ENCODE results near the gene DDC. TPM values are rescaled to one million over a fixed set of nuclear protein-coding genes. Genes with fewer than 3 reads are reported as not detected.

The DDC gene
- total and polyA plus RNA-seq, 2 donors (not counting 3 experiments of a cell fraction or from before 2014, with no cell fraction given): not detected

- CTCF ChIA-PET: interaction anchor here (1.5 kb wide), 1 partner anchor 116 kb away, joined by 3 read pairs; no protein-coding TSS in a partner anchor
- DNase-seq (ENCODE audit: low read depth, low spot score): no peak
- H3K4me2 ChIP-seq (ENCODE audit: insufficient read depth, low read length): no peak overlapping the region
Observed at GRCh38 chr7:50584793-50585408, 19.7 kb upstream of the DDC start.

More at GRCh38 chr7:50584793-50585408, 19.7 kb upstream of the DDC start:
- no TSS peak for BruUV-seq (replicated peaks)
- no peaks in the 10 kb centered on the region for H3K9me3 ChIP-seq (replicated peaks; ENCODE audit: control insufficient read depth, insufficient read depth, low read length)
- H3K9me1 ChIP-seq (replicated peaks; ENCODE audit: control insufficient read depth, extremely low read depth, insufficient read depth, low read length): no peaks in the 10 kb centered on the region
- no peaks in the 10 kb centered on the region for H3K36me3 ChIP-seq (ENCODE audit: control insufficient read depth in 2 of 2, extremely low read depth in 1 of 2, insufficient read depth in 2 of 2, low read length in 2 of 2)
- H4K20me1 ChIP-seq (replicated peaks; ENCODE audit: control insufficient read depth, extremely low read depth, insufficient read depth, low read length): no peaks in the 10 kb centered on the region
- no peaks in the 10 kb centered on the region for H3K79me2 ChIP-seq (ENCODE audit: control insufficient read depth, insufficient read depth, low read length)
- intact Hi-C loops (cut with micrococcal nuclease) (no loop called here), dilution Hi-C loops (cut with MboI; ENCODE audit: extremely low pct_ligation_motif_present, low sequenced_read_pairs) (no loop called here)
- no peak overlapping the region for H3K4me3 ChIP-seq (replicated peaks in 1 of 3; ENCODE audit: insufficient read depth in 1 of 3, low read depth in 1 of 3, low read length in 3 of 3)
- no peak for FAIRE-seq
- no peak overlapping the region for H2AFZ ChIP-seq (ENCODE audit: low read depth, low read length)
- no peaks in the 10 kb centered on the region for H3K4me1 ChIP-seq (ENCODE audit: control insufficient read depth, extremely low read depth, insufficient read depth, low read length)
- no peak overlapping the region for H3K27ac ChIP-seq (ENCODE audit: insufficient read depth, low read depth, low read length)
- POLR2A ChIA-PET: no interaction called here
- TF ChIP-seq EZH2 (IDR thresholded peaks at IDR 0.05; ENCODE audit: borderline replicate concordance, low read depth, low read length, severe bottlenecking): no peak
- no peak for TF ChIP-seq CTCF (IDR thresholded peaks at IDR 0.05; ENCODE audit: extremely low read depth in 1 of 2, insufficient read depth in 1 of 2, low read depth in 1 of 2, low read length in 2 of 2)
- TF ChIP-seq JUN (IDR thresholded peaks at IDR 0.05; ENCODE audit: borderline replicate concordance, insufficient read depth, insufficient read length, low read depth): no peak
- TF ChIP-seq MAX (IDR thresholded peaks at IDR 0.05; ENCODE audit: insufficient read depth, insufficient read length): no peak
- TF ChIP-seq MYC (IDR thresholded peaks at IDR 0.05; ENCODE audit: low read depth, low read length): no peak
- no peak for TF ChIP-seq POLR2AphosphoS5 (IDR thresholded peaks at IDR 0.05; ENCODE audit: insufficient read depth, low read depth, low read length)
- no peak for TF ChIP-seq GATA2 (IDR thresholded peaks at IDR 0.05; ENCODE audit: insufficient read depth, insufficient read length, low read depth, low read length)
- TF ChIP-seq POLR2A (IDR thresholded peaks at IDR 0.05; ENCODE audit: low read depth, low read length): no peak
- no peak overlapping the region for H3K9ac ChIP-seq (replicated peaks; ENCODE audit: extremely low read depth, insufficient read depth, low read length)
- H3K27me3 ChIP-seq (ENCODE audit: control insufficient read depth in 2 of 2, insufficient read depth in 2 of 2, low read length in 2 of 2): peaks cover 0 to 4% of the 10 kb centered on the region in 2 experiments
